Umbilical cord (tissue), 2 donors: Measurements from ENCODE around the gene TARDBP. TPM values are rescaled to one million over a fixed set of nuclear protein-coding genes. Genes with fewer than 3 reads are reported as not detected.
"Not testable (repeated sequence)": the region's sequence is repeated elsewhere in the genome, so short reads cannot be mapped to it uniquely, and the experiment has no call there.

Experiments used
- DNase-seq: peaks from one replicate; pipeline ENCODE4 v3.0.0-alpha.2; 2015; ENCODE audit warnings: low spot score
- total RNA-seq: library from RNA; depleted of rRNA; stranded (reverse); fragments of >200 nt; gene quantifications from one replicate; pipeline ENCODE4 v1.2.3, GENCODE V29; 2014; ENCODE audit warnings: low replicate concordance; ENCODE audit not compliant: insufficient read depth

Gene TARDBP
- 139 TPM for total RNA-seq

DNA sequence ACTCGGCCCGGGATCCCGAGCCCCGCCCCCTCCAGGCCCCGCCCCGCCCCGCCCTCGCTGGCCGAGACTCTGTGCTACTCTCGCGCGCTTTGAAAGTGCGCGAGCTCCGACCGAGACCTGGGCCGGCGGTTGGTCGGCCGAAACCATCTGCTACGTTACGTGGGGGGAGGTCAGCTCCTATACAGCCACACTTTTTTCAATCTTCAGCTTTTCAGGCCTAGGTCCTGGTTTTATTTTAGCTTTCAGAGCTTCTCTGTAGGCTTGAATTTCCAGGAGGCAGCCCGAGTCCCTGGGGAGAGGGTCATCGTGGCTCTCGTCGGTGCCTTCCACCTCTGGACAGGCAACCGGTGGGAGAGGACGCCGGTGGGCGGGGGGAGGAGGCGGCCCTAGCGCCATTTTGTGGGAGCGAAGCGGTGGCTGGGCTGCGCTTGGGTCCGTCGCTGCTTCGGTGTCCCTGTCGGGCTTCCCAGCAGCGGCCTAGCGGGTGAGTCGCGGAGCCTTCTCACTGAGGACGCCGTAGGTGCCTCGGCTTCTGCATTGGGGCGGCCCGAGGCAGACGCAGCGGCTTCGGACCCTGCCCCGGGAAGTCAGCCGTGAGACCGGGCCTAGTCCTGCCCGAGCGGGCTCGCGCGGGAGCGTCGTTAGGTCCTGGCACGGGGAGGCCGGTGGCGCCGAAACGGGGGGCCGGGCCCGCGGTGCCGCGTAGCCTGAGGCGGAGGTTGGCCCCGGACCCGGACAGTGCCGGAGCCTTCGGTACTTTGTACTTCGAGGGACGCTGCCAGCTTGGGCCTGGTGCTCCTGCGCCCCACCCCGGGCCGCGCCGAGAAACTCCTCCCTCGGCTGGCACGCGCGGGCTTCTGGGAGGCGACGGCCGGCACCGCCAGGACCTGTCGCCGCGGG, at the start of gene TARDBP:
TSS of gene TARDBP (plus strand) at position 395 of the 900 bp plus-strand sequence. CDS start 1,074 bp downstream, outside the sequence.
- peak; percentile 93 for DNase-seq

DNA sequence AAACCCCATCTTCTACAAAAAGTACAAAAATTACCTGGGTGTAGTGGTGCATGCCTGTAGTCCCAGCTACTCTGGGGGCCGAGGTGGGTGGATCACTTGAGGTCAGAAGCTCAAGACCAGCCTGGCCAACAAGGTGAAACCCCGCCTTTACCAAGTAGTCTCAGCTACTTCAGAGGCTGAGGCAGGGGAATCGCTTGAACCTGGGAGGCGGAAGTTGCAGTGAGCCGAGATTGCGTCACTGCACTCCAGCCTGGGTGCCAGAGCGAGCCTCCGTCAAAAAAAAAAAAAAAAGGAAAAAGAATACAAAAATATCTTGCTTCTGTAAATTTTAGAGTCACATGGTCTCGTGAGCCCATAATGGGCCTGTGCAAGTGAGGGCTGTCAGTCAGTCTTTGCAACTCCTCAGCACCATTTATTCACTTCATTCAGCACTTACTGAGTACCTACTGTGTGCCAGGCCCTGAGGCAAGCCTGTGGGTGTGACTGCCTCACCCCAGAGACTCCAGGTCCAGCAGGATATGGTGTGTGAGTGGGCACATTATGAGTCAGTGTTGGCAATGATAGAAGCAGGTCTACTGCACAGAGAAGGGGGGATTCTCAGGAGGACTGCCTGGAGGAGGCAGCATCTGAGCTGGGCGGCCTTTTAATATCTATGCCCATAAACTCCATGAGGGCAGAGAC, 46.8 kb upstream of the TARDBP start:
- peak; percentile 13 for DNase-seq

DNA sequence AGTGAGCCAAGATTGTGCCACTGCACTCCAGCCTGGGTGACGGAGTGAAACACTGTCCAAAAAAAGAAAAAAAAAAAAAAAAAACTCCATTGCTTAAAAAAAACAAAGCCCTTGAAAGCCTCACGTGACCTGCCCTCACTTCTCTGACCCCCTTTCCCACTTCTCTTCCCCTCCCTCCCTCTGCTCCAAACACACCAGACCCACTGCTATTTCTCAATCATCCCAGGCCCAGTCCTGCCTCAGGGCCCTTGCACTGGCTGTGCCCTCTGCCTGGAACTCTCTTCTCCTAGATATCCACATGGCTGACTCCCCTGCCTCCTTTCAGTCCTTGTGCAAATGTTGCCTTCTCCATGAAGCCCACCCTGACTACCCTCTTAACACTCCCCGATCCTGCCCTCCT, 45.4 kb upstream of the TARDBP start:
- no peak for DNase-seq

DNA sequence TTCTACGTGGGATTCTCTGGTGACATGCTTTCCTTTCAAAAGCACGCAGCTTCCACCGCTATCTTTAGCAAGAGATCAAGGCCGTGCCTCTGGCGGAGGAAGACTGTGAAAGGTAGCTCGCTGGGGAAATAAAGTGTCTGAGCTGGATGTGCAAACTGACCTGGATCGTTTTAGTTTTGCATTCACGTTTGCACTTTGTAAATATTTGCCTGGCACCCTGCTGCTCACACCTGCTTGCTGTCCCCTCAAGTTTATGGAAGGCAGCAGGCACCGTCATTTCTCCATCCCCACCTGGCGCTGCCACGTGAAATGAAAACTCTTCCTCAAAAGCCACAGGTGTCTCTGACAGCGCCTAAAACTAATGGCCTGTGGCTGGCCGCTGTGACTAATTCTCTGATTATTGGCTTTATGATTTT, 44.0 kb upstream of the TARDBP start:
- DNase-seq: peak; percentile 13

DNA sequence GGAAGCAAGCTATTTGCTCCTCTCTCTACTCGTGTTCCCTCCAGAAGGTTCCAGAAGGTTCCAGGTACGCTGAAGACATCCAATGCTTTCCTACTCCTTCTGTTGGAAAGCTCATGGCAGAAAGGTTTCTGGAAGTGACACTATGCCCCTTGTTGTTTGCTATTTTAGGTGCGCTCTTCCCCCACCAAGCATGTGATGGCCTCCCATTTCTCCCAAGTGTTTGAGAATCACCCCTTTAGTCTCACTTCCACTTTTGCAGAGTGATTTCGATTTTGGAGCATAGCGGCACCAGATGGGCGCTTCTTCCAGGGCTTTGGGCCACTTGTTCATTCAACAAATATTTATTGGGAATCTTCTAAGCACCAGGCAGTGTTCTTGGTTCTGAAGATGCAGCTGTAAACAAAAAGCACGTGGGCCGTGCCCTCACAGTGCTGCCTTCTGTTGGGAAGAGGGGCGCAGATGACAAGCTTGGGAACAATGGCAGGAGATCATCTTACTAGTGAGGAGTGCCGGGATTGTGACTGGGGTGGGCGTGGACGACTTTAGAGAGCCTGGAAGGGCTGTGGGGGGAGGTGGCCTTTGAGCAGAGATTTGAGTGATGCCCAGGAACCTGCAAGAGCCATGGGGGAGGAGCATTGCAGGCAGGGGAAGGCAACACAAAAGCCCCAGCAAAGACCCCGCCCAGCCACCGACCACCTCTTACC, 43.0 kb upstream of the TARDBP start:
- DNase-seq: no peak

DNA sequence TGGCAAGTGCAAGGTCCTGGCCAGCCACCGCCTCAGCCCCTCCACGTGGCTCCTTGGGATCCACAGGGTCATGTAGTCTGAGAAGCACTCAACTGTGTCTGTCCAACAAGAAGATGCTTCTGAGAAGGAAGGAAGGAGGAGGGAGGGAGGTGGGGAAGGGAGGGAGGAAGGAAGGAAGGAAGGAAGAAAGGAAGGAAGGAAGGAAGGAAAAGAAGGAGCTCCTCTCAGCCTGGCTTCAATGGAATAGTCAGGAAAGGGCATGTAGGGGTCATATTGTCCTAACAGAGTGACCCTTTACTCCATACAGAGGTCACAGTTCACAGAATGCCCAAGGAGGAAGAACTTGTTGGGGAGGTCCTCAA, 42.5 kb upstream of the TARDBP start:
- DNase-seq: no peak

DNA sequence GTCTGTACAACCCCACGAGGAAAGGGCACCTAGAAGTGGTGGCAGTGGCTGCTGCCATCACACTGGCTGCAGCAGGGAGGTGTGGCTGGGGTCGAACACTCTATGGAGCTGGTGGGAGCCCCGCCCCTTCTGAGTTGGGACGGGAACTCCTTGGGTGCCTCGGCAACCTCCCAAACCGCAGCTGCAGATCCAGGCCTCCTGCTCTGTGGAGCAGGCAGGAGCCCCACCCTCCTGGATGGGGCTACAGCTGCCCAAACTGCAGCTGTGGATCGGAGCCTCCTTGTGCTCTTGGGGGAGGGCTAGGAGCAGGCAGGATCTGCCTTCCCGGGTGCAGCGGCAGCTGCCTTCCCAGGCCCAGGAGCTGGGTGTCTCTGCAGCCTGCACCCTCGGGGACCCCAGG, 38.9 kb upstream of the TARDBP start:
- no peak for DNase-seq

DNA sequence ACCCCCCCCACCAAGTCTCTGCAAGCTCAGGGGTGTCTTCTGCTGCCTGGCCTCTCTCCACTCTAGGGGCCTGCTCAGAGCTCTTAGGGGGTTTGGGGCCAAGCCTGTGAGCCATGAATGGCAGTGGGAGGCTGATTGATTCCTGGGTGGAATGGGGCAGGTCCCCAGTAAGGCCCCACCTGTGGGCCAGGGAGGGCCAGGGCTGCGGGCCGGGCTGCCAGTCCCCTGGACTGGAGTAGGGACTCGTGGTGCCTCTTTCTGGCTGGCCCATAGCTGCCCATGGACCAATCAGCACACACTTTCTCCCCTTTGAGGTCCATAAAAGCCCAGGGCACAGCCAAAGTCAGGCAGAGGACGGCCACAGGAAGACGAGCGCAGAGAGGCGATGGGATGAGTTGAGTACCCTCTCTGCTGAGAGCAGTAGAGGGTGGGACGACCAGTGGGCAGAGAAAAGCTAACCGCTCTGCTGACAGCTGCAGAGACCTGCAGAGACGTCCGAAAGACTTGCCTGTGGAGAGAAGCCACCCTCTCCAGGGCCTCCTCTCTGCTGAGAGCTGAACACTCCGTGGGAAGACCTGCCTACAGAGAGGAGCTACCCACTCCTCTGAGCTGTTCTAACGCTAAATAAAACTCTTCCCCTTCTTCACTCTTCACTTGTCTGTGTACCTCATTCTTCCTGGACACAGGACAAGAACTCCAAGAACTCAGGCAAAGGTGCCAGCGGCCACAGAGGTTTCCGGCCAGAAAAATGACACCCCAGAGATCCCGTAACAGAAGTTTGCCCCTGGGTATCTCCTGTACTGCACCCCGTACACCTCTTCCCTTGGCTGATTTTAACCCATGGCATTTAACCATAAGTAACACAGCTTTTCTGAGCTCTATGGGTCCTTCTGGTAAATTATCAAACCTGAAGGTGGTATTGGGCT, 38.2 kb upstream of the TARDBP start:
- no peak for DNase-seq

DNA sequence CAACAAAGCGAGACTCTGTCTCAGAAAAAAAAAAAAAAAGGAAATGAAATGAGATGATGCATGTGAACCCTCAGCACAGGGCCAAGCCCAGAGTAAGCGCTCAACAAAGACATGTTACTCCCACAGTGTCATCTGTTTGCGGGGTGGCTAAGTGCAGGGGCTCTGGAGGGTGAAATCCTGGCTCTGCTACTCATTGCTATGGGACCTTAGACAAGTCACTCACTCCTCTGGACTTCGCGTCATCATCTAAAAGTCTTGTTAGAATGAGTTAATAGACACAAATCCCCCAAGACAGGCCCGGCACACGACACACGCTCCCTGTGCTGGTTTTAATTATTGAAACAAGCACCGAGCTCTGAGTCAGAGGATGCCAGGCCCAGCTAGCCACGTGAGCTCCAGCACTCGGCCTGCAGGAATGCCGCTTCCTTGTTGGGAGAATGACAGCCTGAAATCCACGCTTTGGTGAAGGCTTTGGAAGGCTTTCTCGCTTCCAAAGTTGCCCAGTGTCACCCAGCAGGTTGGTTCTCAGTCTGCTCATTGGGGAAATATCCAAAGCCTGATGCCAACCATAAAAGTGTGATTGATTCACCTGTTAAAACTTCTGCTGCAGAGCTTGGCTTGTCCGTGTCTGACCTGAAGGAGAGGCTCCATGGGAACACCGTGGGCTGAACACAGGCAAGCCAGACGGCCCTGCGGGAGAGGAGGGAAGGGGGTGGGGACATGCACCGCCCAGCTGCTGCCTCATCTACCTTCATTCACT, 36.7 kb upstream of the TARDBP start:
- DNase-seq: peak; percentile 16

DNA sequence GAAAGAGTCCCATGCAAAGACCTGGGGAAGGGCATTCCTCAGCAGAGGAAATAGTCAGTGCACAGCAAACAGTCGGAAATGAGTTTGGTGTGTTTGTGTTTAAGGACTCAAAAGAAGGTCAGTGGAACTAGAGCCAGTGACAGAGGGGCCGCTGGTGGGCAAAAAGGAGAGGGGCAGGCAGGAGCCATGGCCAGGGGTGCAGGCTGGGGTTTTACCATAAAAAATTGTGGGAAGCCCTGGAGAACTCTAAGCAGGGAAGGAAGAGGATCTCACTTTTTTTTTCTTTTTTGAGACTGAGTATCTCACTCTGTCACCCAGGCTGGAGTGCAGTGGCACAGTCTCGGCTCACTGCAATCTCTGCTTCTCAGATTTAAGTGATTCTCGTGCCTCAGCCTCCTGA, 33.7 kb upstream of the TARDBP start:
- no peak for DNase-seq

DNA sequence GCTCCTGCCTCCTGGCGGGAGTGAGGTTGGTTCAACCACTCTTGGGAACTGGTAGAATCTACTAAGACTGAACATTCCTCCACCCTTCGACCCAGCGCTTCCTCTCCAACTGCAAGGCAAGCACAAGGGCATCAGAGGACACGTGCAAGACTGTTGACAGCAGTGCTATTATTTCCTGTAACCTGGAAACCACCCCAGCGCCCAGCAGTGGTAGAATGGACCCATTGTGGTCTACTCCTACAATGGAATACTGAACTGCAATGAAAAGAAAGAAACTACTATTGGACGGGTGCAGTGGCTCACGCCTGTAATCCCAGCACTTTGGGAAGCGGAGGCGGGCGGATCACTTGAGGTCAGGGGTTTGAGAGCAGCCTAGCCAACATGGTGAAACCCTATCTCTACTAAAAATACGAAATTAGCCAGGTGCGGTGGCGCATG, 33.0 kb upstream of the TARDBP start:
- DNase-seq: peak; percentile 13

DNA sequence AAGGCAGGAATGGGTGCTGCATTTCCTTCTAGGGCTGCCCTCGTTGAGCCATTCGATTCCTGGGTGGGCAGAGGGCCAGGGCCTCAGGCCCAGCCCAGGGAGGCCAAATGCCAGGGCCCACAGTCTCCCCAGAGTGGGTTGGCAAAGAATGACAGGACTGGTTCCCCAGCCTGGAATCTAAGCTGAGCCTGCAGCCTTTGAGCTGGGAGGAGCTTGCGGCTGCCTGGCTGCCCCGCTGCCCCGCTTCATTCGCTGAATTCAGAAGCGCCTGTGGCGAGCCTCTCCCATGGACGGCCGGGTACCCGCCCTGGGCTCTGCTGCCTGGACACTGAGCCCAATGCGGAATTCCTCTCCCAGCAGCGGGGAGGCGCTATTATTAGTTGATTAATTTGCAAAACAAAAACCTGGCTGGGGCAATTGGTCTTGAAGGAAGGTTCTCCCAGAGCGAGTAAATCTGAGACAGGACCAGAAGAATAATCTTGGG, 32.3 kb upstream of the TARDBP start:
- peak; percentile 86 for DNase-seq

DNA sequence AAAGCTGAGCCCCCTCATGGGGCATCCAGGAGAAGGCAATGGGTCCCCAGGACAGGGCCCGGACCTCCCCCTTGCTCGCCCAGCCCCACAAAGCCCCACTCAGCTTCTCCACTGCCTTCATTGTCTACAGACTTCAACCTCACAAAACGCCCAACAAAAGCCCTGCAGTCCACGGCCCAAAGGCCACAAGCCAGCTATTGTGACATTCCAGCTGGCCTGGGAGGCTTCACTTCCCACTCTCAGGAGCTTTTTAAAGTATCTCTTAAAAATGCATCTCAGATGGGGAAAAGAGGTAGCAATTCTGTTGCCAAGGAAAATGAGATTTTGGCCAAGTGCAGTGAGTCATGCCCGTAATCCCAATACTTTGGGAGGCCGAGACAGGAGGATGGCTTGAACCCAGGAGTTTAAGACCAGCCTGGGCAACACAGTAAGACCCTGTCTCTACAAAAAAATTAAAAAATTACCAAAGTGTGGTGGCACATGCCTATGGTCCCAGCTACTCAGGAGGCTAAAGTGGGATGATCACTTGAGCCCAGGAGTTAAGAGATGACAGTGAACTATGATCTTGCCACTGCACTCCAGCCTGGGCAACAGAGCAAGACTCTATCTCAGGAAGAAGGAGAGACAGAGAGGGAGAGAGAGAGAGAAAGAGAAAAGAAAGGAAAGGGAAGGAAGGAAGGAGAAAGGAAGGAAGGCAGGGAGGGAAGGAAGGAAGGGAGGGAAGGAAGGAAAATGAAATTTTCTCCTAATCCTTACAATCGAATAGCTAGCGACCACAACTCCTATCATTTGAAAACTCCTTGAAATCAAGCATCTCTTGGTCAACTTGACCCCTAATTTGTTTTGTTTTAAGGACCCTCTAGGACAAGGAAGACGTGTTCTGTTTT, 31.4 kb upstream of the TARDBP start:
- peak; percentile 9 for DNase-seq

DNA sequence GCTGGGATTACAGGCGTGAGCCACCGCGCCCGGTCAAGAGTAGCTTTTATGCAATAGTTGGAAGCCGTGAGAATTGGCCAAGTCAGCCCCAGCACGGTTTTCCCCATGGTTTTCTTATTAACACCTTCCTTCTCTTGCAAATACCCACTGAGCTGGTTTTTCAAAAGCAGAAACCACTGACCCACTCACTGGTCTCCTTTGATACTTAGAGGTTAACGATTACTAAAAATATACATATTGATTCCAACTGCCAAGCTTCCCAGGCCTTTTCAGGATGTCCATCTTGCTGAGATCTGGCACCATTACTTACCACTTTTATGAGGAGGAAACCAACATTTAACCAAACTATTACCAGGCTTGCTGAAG, 25.9 kb upstream of the TARDBP start:
- DNase-seq: no peak

DNA sequence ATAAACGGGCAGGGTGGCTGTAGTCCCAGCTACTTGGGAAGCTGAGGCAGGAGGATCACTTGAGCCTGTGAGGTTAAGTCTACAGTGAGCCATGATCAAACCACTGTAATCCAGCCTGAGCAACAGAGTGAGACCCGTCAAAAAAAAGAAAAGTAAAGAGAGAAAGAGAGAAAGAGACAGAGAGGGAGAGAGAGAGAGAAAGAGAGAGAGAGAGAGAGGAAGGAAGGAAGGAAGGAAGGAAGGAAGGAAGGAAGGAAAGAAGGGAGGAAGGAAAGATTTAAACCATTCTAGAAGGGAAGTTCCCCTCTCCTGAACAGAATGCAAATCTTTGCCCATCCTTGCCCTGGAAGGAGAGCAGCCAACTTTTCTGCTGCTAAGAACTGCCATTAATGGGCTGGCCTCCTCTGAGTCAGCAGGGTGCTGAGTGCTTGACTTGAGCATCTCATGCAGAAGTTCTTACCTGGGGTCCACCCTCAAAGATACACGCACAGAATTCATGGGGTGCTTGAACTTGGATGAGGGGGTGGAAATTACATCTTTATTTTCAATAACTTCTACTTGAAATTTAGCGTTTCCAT, 24.5 kb upstream of the TARDBP start:
- no peak for DNase-seq

DNA sequence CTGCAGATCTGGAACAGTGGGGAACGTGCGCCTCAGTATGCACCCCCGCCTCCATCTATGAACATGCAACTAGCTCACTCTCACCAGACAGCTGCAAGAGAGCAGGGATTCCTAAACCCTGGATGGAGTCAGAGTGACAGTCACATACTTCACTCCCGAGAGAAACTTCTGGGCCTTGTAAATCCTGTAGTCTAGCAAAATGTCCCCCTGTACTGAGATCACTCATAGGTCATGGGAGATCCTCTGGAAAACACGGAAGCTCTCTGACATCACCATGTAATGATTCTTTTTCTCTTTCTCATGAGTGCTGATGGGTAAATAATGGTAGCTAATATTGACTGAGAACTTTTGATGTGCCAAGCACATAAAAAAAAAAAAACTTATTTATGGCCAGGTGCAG, 23.4 kb upstream of the TARDBP start:
- DNase-seq: no peak

DNA sequence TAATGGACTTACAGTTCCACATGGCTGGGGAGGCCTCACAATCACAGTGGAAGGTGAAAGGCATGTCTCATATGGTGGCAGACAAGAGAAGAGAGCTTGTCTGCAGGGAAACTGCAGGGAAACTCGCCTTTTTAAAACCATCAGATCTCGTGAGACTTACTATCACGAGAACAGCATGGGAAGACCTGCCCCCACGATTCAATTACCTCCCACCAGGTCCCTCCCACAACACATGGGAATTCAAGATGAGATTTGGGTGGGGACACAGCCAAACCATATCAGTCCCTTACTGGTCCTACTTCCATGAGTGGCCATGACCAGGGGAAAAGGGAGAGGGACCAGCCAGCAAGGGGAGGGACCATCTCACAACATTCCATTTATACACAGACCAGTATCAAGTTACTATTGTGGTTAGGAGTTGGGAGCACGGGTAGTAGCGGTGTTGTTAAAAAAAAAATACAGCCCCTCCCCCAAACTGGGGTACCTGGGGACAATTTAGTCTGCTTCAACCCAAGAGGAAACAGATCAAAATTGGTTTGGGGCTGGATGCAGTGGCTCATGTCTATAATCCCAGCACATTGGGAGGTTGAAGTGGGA, 22.4 kb upstream of the TARDBP start:
- DNase-seq: not testable (repeated sequence)

DNA sequence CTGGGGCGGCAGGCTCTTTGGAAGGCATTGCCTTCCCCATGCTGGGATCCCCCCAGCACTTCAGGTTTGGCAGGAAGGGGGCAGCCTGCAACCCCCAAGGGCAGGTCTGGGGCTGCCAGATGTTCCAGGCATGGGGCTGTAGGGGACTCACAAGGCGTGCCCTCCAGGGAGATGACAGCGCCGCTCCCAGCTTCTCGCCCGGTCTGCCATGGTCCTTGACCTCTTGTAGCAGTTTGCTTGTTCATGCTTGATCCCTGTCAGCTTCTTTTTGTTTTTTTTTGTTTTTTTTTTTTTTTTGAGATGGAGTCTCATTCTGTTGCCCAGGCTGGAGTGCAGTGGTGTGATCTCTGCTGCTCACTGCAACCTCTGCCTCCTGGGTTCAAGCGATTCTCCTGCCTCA, 21.6 kb upstream of the TARDBP start:
- no peak for DNase-seq
